H1 (cell line): Measurements from ENCODE around the gene MAB21L3. TPM values are rescaled to one million over a fixed set of nuclear protein-coding genes. Genes with fewer than 3 reads are reported as not detected.

ENCODE experiments used
- CTCF ChIA-PET: fragments of 300-600 bp; sonication (Branson Sonifier 250); formaldehyde crosslinking; loops from one replicate; lab custom pipeline; 2021; ENCODE audit not compliant: partially characterized antibody; lab: Charles Lee
- POLR2A ChIA-PET: fragments of 300-600 bp; sonication (Branson Sonifier 250); formaldehyde crosslinking; loops from one replicate; lab custom pipeline; 2021; ENCODE audit warnings: inconsistent platforms; ENCODE audit not compliant: partially characterized antibody; lab: Charles Lee
- DNase-seq, 2 experiments: peaks; one replicate each; pipeline versions ENCODE4 v3.0.0 to v3.0.0-alpha.2; 2010 to 2022; ENCODE audit warnings: low spot score in 2 of 2, low read depth in 1 of 2, mixed read lengths in 1 of 2
- FAIRE-seq: peaks from 2 replicates; lab custom pipeline; 2011; peaks lifted over from hg19 to GRCh38; lab: Jason Lieb, UNC
- H2AFZ ChIP-seq: 2 replicates; pipeline ENCODE4 v1.8.1; 2012; ENCODE audit warnings: low read length, inconsistent platforms
- H2AK5ac ChIP-seq: 2 replicates; pipeline ENCODE4 v1.6.1; 2013; ENCODE audit warnings: low read depth, low read length
- H2BK120ac ChIP-seq: replicated peaks from 2 replicates; pipeline ENCODE3; 2013; ENCODE audit warnings: low read depth, low read length, inconsistent platforms
- H2BK12ac ChIP-seq: 2 replicates; pipeline ENCODE4 v1.6.1; 2013; ENCODE audit warnings: low read depth, low read length
- H2BK15ac ChIP-seq: 2 replicates; pipeline ENCODE4 v1.6.1; 2013; ENCODE audit warnings: low read length
- H2BK20ac ChIP-seq: 2 replicates; pipeline ENCODE4 v1.6.1; 2013; ENCODE audit warnings: low read length
- H2BK5ac ChIP-seq: 2 replicates; pipeline ENCODE4 v1.6.1; 2013; ENCODE audit warnings: low read depth, low read length
- H3K14ac ChIP-seq: 2 replicates; pipeline ENCODE4 v1.6.1; 2013; ENCODE audit warnings: inconsistent platforms; ENCODE audit not compliant: insufficient read length
- H3K18ac ChIP-seq: 2 replicates; pipeline ENCODE4 v1.6.1; 2013; ENCODE audit warnings: low read length; ENCODE audit errors: extremely low read depth
- H3K23ac ChIP-seq: 2 replicates; pipeline ENCODE4 v1.6.1; 2013; ENCODE audit warnings: inconsistent platforms; ENCODE audit not compliant: insufficient read length
- H3K23me2 ChIP-seq: 2 replicates; pipeline ENCODE4 v1.6.1; 2013; ENCODE audit warnings: low read depth, low read length
- H3K27ac ChIP-seq: 2 replicates; pipeline ENCODE4 v1.6.1; 2011; ENCODE audit warnings: low read depth, low read length, inconsistent platforms
- H3K27me3 ChIP-seq, 4 experiments: replicated peaks in 1 of 4; 1 replicate in 1 of 4; 2 replicates in 3 of 4; pipeline versions ENCODE4 v1.6.1 to v1.8.1; 2011 to 2013; ENCODE audit warnings: low read length in 3 of 4, mild to moderate bottlenecking in 3 of 4, inconsistent platforms in 2 of 4, mixed read lengths in 2 of 4, moderate library complexity in 1 of 4; ENCODE audit not compliant: control insufficient read depth in 3 of 4, insufficient read depth in 3 of 4; ENCODE audit errors: extremely low read depth in 1 of 4
- H3K36me3 ChIP-seq, 4 experiments: 2 replicates each; pipeline versions ENCODE4 v1.6.1 to v1.8.1; 2011 to 2013; ENCODE audit warnings: mild to moderate bottlenecking in 4 of 4, low read length in 3 of 4, moderate library complexity in 2 of 4, control low read depth in 1 of 4, inconsistent platforms in 1 of 4; ENCODE audit not compliant: insufficient read depth in 4 of 4, control insufficient read depth in 2 of 4
- H3K4ac ChIP-seq: replicated peaks from 2 replicates; pipeline ENCODE3; 2013; ENCODE audit warnings: low read length, low read depth, mixed read lengths, inconsistent platforms; ENCODE audit not compliant: insufficient read length
- H3K4me1 ChIP-seq, 4 experiments: replicated peaks in 1 of 4; 1 replicate in 1 of 4; 2 replicates in 3 of 4; pipeline versions ENCODE4 v1.6.1 to v1.8.1; 2011 to 2013; ENCODE audit warnings: low read length in 3 of 4, inconsistent platforms in 2 of 4, mixed read lengths in 1 of 4; ENCODE audit not compliant: insufficient read depth in 4 of 4, control insufficient read depth in 3 of 4
- H3K4me2 ChIP-seq, 2 experiments: 2 replicates each; pipeline versions ENCODE4 v1.6.1 to v1.8.1; 2011 to 2013; ENCODE audit warnings: low read depth in 2 of 2, low read length in 2 of 2, control low read depth in 1 of 2, inconsistent platforms in 1 of 2, mild to moderate bottlenecking in 1 of 2; ENCODE audit not compliant: insufficient read depth in 1 of 2
- H3K4me3 ChIP-seq, 4 experiments: fragments of 200-600, 300-600 bp in 1 of 4; sonication (generic), shearing (Covaris generic), sonication (Bioruptor Twin) in 1 of 4; 2 replicates each; pipeline versions ENCODE4 v1.5.1 to v1.8.1; 2011 to 2016; ENCODE audit warnings: low read length in 4 of 4, low read depth in 3 of 4, control low read depth in 2 of 4, inconsistent platforms in 2 of 4, mild to moderate bottlenecking in 2 of 4, mixed read lengths in 1 of 4, moderate library complexity in 1 of 4; ENCODE audit not compliant: insufficient read depth in 2 of 4; ENCODE audit errors: extremely low read depth in 1 of 4
- H3K56ac ChIP-seq: replicated peaks from 2 replicates; pipeline ENCODE3; 2013; ENCODE audit warnings: low read depth, mild to moderate bottlenecking, mixed read lengths, low read length, inconsistent platforms; ENCODE audit not compliant: insufficient read length
- H3K79me1 ChIP-seq: 2 replicates; pipeline ENCODE4 v1.6.1; 2013; ENCODE audit warnings: low read depth, low read length, control low read depth
- H3K79me2 ChIP-seq, 2 experiments: 2 replicates each; pipeline versions ENCODE4 v1.6.1 to v1.8.1; 2012 to 2013; ENCODE audit warnings: low read length in 2 of 2, mild to moderate bottlenecking in 2 of 2, inconsistent platforms in 1 of 2; ENCODE audit not compliant: insufficient read depth in 2 of 2, control insufficient read depth in 1 of 2
- H3K9ac ChIP-seq, 4 experiments: replicated peaks in 1 of 4; 1 replicate in 1 of 4; 2 replicates in 3 of 4; pipeline versions ENCODE4 v1.6.1 to v1.8.1; 2011 to 2013; ENCODE audit warnings: low read depth in 3 of 4, low read length in 3 of 4, control low read depth in 2 of 4, mild to moderate bottlenecking in 2 of 4, moderate library complexity in 2 of 4, inconsistent platforms in 1 of 4; ENCODE audit errors: extremely low read depth in 1 of 4
- H3K9me3 ChIP-seq, 2 experiments: 2 replicates each; pipeline versions ENCODE4 v1.6.1 to v1.8.1; 2012 to 2013; ENCODE audit warnings: mild to moderate bottlenecking in 2 of 2, moderate library complexity in 2 of 2, control low read depth in 1 of 2, inconsistent platforms in 1 of 2, low read depth in 1 of 2, low read length in 1 of 2, mixed read lengths in 1 of 2; ENCODE audit not compliant: insufficient read depth in 2 of 2
- H4K20me1 ChIP-seq, 2 experiments: replicated peaks in 1 of 2; 2 replicates each; pipeline versions ENCODE3 to v1.8.1; 2011 to 2013; ENCODE audit warnings: inconsistent platforms in 2 of 2, low read length in 2 of 2, mild to moderate bottlenecking in 1 of 2; ENCODE audit not compliant: insufficient read depth in 2 of 2, control insufficient read depth in 1 of 2
- H4K5ac ChIP-seq: 2 replicates; pipeline ENCODE4 v1.6.1; 2013; ENCODE audit warnings: low read length, low read depth, mixed read lengths, inconsistent platforms; ENCODE audit not compliant: insufficient read length
- H4K8ac ChIP-seq: 2 replicates; pipeline ENCODE4 v1.8.0; 2013; ENCODE audit warnings: mild to moderate bottlenecking, moderate library complexity, low read length, inconsistent platforms; ENCODE audit not compliant: insufficient read depth; ENCODE audit errors: extremely low read depth
- H4K91ac ChIP-seq: replicated peaks from 2 replicates; pipeline ENCODE3; 2013; ENCODE audit warnings: low read length, mixed read lengths, inconsistent platforms; ENCODE audit not compliant: insufficient read length
- CBX5 ChIP-seq: fragments of 300-800, 300-1000 bp; sonication (generic); IDR thresholded peaks from 2 replicates; pipeline ENCODE4 v1.7.1; 2016; ENCODE audit warnings: antibody characterized with exemption, low read length, low read depth
- CHD1 ChIP-seq: IDR thresholded peaks from 2 replicates; pipeline ENCODE4 v1.6.1; 2012; ENCODE audit warnings: low read depth, low read length, improper control_type of control experiment
- CREB1 ChIP-seq: IDR thresholded peaks from 2 replicates; pipeline ENCODE4 v1.6.1; 2012; ENCODE audit warnings: inconsistent platforms
- GABPA ChIP-seq: IDR thresholded peaks from 2 replicates; pipeline ENCODE4 v1.6.1; 2011; ENCODE audit warnings: mild to moderate bottlenecking, low read length, moderate library complexity, borderline replicate concordance; ENCODE audit not compliant: insufficient read depth
- HDAC6 ChIP-seq: IDR thresholded peaks from one replicate; pipeline ENCODE4 v1.7.1; 2012; ENCODE audit warnings: low read depth, mild to moderate bottlenecking, inconsistent platforms, low read length, moderate library complexity
- NRF1 ChIP-seq: IDR thresholded peaks from 2 replicates; pipeline ENCODE4 v1.6.1; 2011; ENCODE audit warnings: mild to moderate bottlenecking, low read depth, low read length, improper control_type of control experiment
- PHF8 ChIP-seq: fragments of 200-600 bp; sonication (generic); conservative IDR thresholded peaks from 2 replicates; pipeline ENCODE4 v1.7.1; 2012; ENCODE audit warnings: low read depth, mild to moderate bottlenecking, inconsistent platforms, low read length, moderate library complexity
- SP1 ChIP-seq: IDR thresholded peaks from 2 replicates; pipeline ENCODE4 v1.6.1; 2011; ENCODE audit warnings: low read depth, low read length
- SP2 ChIP-seq: IDR thresholded peaks from 2 replicates; pipeline ENCODE4 v1.6.1; 2012; ENCODE audit warnings: mild to moderate bottlenecking, low read length, inconsistent platforms
- SRF ChIP-seq: IDR thresholded peaks from 2 replicates; pipeline ENCODE4 v1.6.1; 2011; ENCODE audit warnings: mild to moderate bottlenecking, low read depth, low read length, moderate library complexity
- ZNF274 ChIP-seq: IDR thresholded peaks from 2 replicates; pipeline ENCODE4 v1.7.0; 2012; ENCODE audit warnings: low read length, borderline replicate concordance; ENCODE audit errors: extremely low read depth
- WGBS, 2 experiments: shearing (Covaris generic) in 1 of 2; methylation state at CpG; one replicate each; pipeline versions ENCODE4 v1.1.6 to v1.1.7; 2013 to 2015; ENCODE audit warnings: low lambda C conversion rate in 2 of 2, mixed read lengths in 2 of 2, inconsistent platforms in 1 of 2, low coverage in 1 of 2, missing lambda C conversion rate in 1 of 2; ENCODE audit not compliant: insufficient replicate concordance in 2 of 2, insufficient coverage in 1 of 2, insufficient read length in 1 of 2; ENCODE audit errors: extremely low coverage in 1 of 2, missing lambda C conversion rate in 1 of 2; 5-methylcytosine and 5-hydroxymethylcytosine counted together
- polyA plus RNA-seq, 7 experiments: library from polyadenylated mRNA; depleted of rRNA in 3 of 7; stranded (reverse) in 5 of 7; unstranded in 2 of 7; fragments of >200 nt in 5 of 7; fragments of 200-250 nt in 2 of 7; gene quantifications; 1 replicate in 5 of 7; 2 replicates in 1 of 7; 4 replicates in 1 of 7; pipeline versions ENCODE4 v1.2.1 to v1.2.3, GENCODE V29; 2011 to 2013; ENCODE audit warnings: missing spikeins in 2 of 7, mixed read lengths in 2 of 7
- total RNA-seq: library from RNA; stranded (reverse); fragmentation: NEBNext Ultra II Directional; extraction: Animal tissue kit (Norgen Biotek cat#: 25700); gene quantifications from 2 replicates; pipeline ENCODE4 v1.2.1, GENCODE V29; 2021
- TF ChIP-seq, protein P1 (sequence below): IDR thresholded peaks from 2 replicates; pipeline ENCODE4 v1.6.1; 2011; ENCODE audit warnings: low read depth, mild to moderate bottlenecking, low read length; ENCODE audit not compliant: insufficient read depth

Gene MAB21L3
- total and polyA plus RNA-seq, 2 of the 8 experiments (the other 6 are each of a cell fraction or from before 2014, with no cell fraction given), result not detected

DNA sequence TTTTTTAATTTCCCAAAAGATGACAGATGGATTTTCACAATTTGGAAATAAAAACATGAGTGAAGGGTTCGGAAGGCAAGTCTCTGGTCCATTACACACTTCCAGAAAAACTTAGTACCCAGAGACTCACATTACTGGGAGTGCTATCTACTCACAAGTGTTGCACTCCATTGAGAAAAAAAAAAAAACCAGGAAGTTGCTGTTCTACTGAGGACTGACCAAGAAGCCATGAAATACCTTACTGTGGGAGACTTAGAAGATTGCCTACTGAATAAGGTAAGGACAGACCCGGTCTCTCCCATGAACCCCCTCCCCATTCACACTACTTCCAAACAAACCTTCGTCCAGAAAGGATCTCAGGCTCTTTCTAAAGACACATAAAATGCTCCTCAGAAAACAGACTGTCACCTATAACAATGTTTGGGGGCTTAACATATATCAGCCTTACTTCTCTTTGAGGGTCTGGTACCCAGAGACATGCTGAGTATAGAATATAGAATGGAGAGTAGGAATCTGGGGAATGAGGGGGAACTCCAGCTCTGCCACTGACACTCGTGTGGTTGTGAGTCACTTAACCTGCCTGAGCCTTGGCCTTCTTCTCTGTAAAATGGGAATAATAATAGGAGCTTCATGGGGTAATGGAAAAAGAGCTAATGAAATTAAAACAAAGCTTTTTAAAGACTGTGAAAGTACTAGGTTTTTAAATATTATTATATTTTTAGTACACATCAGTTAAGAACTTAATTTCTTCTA, 1.4 kb downstream of the MAB21L3 start:
- no peak overlapping the region for H3K56ac ChIP-seq
- ChIA-PET CTCF (no interaction called here), POLR2A (no interaction called here)
- no peak overlapping the region for H3K18ac ChIP-seq
- no peaks in the 10 kb centered on the region for H3K36me3 ChIP-seq
- H2BK12ac ChIP-seq, result no peak overlapping the region
- no peak overlapping the region for H3K14ac ChIP-seq
- H3K4ac ChIP-seq, result no peak overlapping the region
- no peaks in the 10 kb centered on the region for H3K79me2 ChIP-seq
- H3K4me3 ChIP-seq, result no peak overlapping the region
- no peak for DNase-seq
- H3K27ac ChIP-seq, result no peak overlapping the region
- H3K9me3 ChIP-seq, result no peaks in the 10 kb centered on the region
- peaks cover 0 to 1% (median 0%) of the 10 kb centered on the region in 4 experiments; a peak in 1 of 7 replicates for H3K27me3 ChIP-seq
- FAIRE-seq, result no peak
- no peaks in the 10 kb centered on the region for H3K23me2 ChIP-seq
- H2BK20ac ChIP-seq, result no peak overlapping the region
- H4K8ac ChIP-seq, result no peak overlapping the region
- H2BK15ac ChIP-seq, result no peak overlapping the region
- H4K20me1 ChIP-seq, result no peaks in the 10 kb centered on the region
- no peak overlapping the region for H2AFZ ChIP-seq
- no peaks in the 10 kb centered on the region for H3K4me1 ChIP-seq
- no peak overlapping the region for H3K4me2 ChIP-seq
- no peak overlapping the region for H2BK120ac ChIP-seq
- H4K91ac ChIP-seq, result no peak overlapping the region
- H3K9ac ChIP-seq, result no peak overlapping the region
- H2AK5ac ChIP-seq, result no peak overlapping the region
- no peak overlapping the region for H4K5ac ChIP-seq
- H3K79me1 ChIP-seq, result no peaks in the 10 kb centered on the region
- 89% methylated on average over 4 of the region's 4 CpGs; no CpG with 5 or more reads in 1 of the 2 experiments for WGBS, 2 experiments
- no peak overlapping the region for H2BK5ac ChIP-seq
- H3K23ac ChIP-seq, result no peak overlapping the region
- TF ChIP-seq GABPA, result no peak
- TF ChIP-seq HDAC6, result no peak
- no peak for TF ChIP-seq SP1
- TF ChIP-seq, protein P1, sequence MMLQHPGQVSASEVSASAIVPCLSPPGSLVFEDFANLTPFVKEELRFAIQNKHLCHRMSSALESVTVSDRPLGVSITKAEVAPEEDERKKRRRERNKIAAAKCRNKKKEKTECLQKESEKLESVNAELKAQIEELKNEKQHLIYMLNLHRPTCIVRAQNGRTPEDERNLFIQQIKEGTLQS, result no peak
- TF ChIP-seq SRF, result no peak
- no peak for TF ChIP-seq CHD1
- no peak for TF ChIP-seq NRF1
- no peak for TF ChIP-seq CBX5
- TF ChIP-seq CREB1, result no peak
- TF ChIP-seq ZNF274, result no peak
- TF ChIP-seq SP2, result no peak
- no peak for TF ChIP-seq PHF8
